ENCODE data around the gene BANP.

Gene BANP

DNA sequence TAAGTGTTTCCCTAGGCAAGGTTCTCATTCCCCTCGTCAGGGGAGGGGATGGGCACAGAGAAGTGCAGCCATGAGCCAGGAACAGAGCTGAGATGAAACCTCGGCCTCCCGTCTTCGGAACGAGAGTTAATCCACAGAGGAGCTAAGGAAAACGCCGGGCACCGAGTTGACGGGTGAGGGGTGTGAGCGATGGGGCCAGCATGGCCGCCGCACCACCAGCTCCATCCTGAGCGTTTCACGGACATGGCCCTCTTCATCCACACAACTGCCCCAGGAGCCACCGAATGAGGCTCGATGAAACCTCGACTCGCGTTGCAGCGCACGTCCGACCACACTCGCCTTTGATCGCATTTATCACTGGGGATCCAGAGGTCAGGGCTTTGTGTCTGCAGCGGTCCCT lies 36.4 kb upstream of the BANP start:
- Histone ChIP-seq H3K9ac (ENCODE audit: low read length) (no peak overlapping the region), H3K4me3 (ENCODE audit: insufficient read depth in 1 of 2, low read depth in 1 of 2, low read length in 2 of 2) (no peak overlapping the region), H2BK15ac (ENCODE audit: low read depth, poor library complexity, severe bottlenecking) (no peak overlapping the region), H2AFZ (ENCODE audit: low read depth, low read length) (no peak overlapping the region), H3K4ac (ENCODE audit: low read depth in 1 of 2, low read length in 2 of 2) (no peak overlapping the region), H3K36me3 (ENCODE audit: control insufficient read depth in 1 of 2, insufficient read depth in 2 of 2, low read depth in 1 of 2, low read length in 2 of 2) (no peaks in the 10 kb centered on the region), H3K79me1 (replicated peaks; ENCODE audit: low read length, poor library complexity, severe bottlenecking) (no peaks in the 10 kb centered on the region), H3K27me3 (ENCODE audit: control insufficient read depth in 1 of 2, insufficient read depth in 1 of 2, low read length in 2 of 2) (peaks cover 7 to 33% of the 10 kb centered on the region in 2 experiments), H4K8ac (ENCODE audit: low read length) (no peak overlapping the region), H3K27ac (ENCODE audit: low read length, poor library complexity, severe bottlenecking) (no peak overlapping the region), H2BK5ac (ENCODE audit: low read depth, low read length, poor library complexity, severe bottlenecking) (no peak overlapping the region), H3K14ac (ENCODE audit: low read length in 2 of 2) (no peak overlapping the region), H4K91ac (ENCODE audit: low read length) (no peak overlapping the region), H3K4me1 (ENCODE audit: control insufficient read depth, insufficient read depth, low read depth, low read length) (no peaks in the 10 kb centered on the region), H2AK5ac (ENCODE audit: low read length, severe bottlenecking) (no peak overlapping the region), H3K4me2 (ENCODE audit: low read length, poor library complexity, severe bottlenecking) (no peak overlapping the region), H3K18ac (ENCODE audit: low read depth in 1 of 2, low read length in 2 of 2) (no peak overlapping the region), H3K9me3 (ENCODE audit: control insufficient read depth, low read length) (no peaks in the 10 kb centered on the region), H3K23ac (ENCODE audit: low read length in 2 of 2) (no peak overlapping the region), H2BK12ac (ENCODE audit: low read length in 2 of 2) (no peak overlapping the region), H2BK120ac (ENCODE audit: low read depth, low read length) (no peak overlapping the region)
- WGBS = 89% methylated on average over 25 of the region's 25 CpGs
- no peak for DNase-seq

DNA sequence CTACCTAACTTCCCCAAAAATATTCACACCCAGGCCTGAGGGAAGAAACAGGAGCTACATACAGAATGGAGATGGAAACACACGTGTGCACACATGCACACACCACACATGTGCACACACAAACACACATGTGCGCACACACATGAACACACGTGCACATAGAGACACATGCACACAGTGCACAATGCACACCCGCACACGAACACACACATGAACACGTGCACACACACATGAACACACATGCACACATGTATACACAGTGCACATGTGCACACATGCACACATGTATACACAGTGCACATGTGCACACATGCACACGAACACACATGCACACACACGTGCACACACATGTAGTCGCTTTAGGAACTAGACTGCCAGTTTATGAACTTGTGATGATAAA lies 33.7 kb upstream of the BANP start:
- Histone ChIP-seq H2BK120ac (ENCODE audit: low read depth, low read length) (no peak overlapping the region), H3K4me2 (ENCODE audit: low read length, poor library complexity, severe bottlenecking) (no peak overlapping the region), H4K8ac (ENCODE audit: low read length) (no peak overlapping the region), H3K9ac (ENCODE audit: low read length) (peak overlapping the region; percentile 96), H2BK5ac (ENCODE audit: low read depth, low read length, poor library complexity, severe bottlenecking) (no peak overlapping the region), H3K14ac (ENCODE audit: low read length in 2 of 2) (no peak overlapping the region), H3K23ac (ENCODE audit: low read length in 2 of 2) (no peak overlapping the region), H3K4ac (ENCODE audit: low read depth in 1 of 2, low read length in 2 of 2) (no peak overlapping the region), H3K79me1 (replicated peaks; ENCODE audit: low read length, poor library complexity, severe bottlenecking) (no peaks in the 10 kb centered on the region), H4K91ac (ENCODE audit: low read length) (no peak overlapping the region), H3K36me3 (ENCODE audit: control insufficient read depth in 1 of 2, insufficient read depth in 2 of 2, low read depth in 1 of 2, low read length in 2 of 2) (no peaks in the 10 kb centered on the region), H2AFZ (ENCODE audit: low read depth, low read length) (no peak overlapping the region), H3K27me3 (ENCODE audit: control insufficient read depth in 1 of 2, insufficient read depth in 1 of 2, low read length in 2 of 2) (peaks cover 7 to 34% of the 10 kb centered on the region in 2 experiments), H3K9me3 (ENCODE audit: control insufficient read depth, low read length) (no peaks in the 10 kb centered on the region), H3K27ac (ENCODE audit: low read length, poor library complexity, severe bottlenecking) (no peak overlapping the region), H3K4me3 (ENCODE audit: insufficient read depth in 1 of 2, low read depth in 1 of 2, low read length in 2 of 2) (no peak overlapping the region), H3K18ac (ENCODE audit: low read depth in 1 of 2, low read length in 2 of 2) (no peak overlapping the region), H2BK12ac (ENCODE audit: low read length in 2 of 2) (no peak overlapping the region), H3K4me1 (ENCODE audit: control insufficient read depth, insufficient read depth, low read depth, low read length) (peaks cover 2% of the 10 kb centered on the region), H2BK15ac (ENCODE audit: low read depth, poor library complexity, severe bottlenecking) (no peak overlapping the region), H2AK5ac (ENCODE audit: low read length, severe bottlenecking) (no peak overlapping the region)
- WGBS = 78% methylated on average over 9 of the region's 9 CpGs
- no peak for DNase-seq

- H4K8ac ChIP-seq (ENCODE audit: low read length) = no peak overlapping the region
- H2BK12ac ChIP-seq (ENCODE audit: low read length in 2 of 2) = no peak overlapping the region
- H2BK15ac ChIP-seq (ENCODE audit: low read depth, poor library complexity, severe bottlenecking) = no peak overlapping the region
- H3K4me1 ChIP-seq (ENCODE audit: control insufficient read depth, insufficient read depth, low read depth, low read length) = peaks cover 4% of the 10 kb centered on the region
- H3K27ac ChIP-seq (ENCODE audit: low read length, poor library complexity, severe bottlenecking) = no peak overlapping the region
- H3K23ac ChIP-seq (ENCODE audit: low read length in 2 of 2) = no peak overlapping the region
- peaks cover 7 to 41% of the 10 kb centered on the region in 2 experiments for H3K27me3 ChIP-seq (ENCODE audit: control insufficient read depth in 1 of 2, insufficient read depth in 1 of 2, low read length in 2 of 2)
- WGBS = 93% methylated on average over 13 of the region's 13 CpGs
- peak overlapping the region in 1 of 2 experiments; percentile 75 for H3K4me3 ChIP-seq (ENCODE audit: insufficient read depth in 1 of 2, low read depth in 1 of 2, low read length in 2 of 2)
- no peak overlapping the region for H2AK5ac ChIP-seq (ENCODE audit: low read length, severe bottlenecking)
- no peak overlapping the region for H2BK120ac ChIP-seq (ENCODE audit: low read depth, low read length)
- H2BK5ac ChIP-seq (ENCODE audit: low read depth, low read length, poor library complexity, severe bottlenecking) = no peak overlapping the region
- no peak overlapping the region for H3K4ac ChIP-seq (ENCODE audit: low read depth in 1 of 2, low read length in 2 of 2)
- no peak overlapping the region for H3K18ac ChIP-seq (ENCODE audit: low read depth in 1 of 2, low read length in 2 of 2)
- no peak overlapping the region for H3K4me2 ChIP-seq (ENCODE audit: low read length, poor library complexity, severe bottlenecking)
- no peaks in the 10 kb centered on the region for H3K79me1 ChIP-seq (replicated peaks; ENCODE audit: low read length, poor library complexity, severe bottlenecking)
- H3K9me3 ChIP-seq (ENCODE audit: control insufficient read depth, low read length) = no peaks in the 10 kb centered on the region
- no peak for DNase-seq
- no peak overlapping the region for H2AFZ ChIP-seq (ENCODE audit: low read depth, low read length)
- no peak overlapping the region for H4K91ac ChIP-seq (ENCODE audit: low read length)
- peak overlapping the region; percentile 96 for H3K9ac ChIP-seq (ENCODE audit: low read length)
- no peak overlapping the region for H3K14ac ChIP-seq (ENCODE audit: low read length in 2 of 2)
- H3K36me3 ChIP-seq (ENCODE audit: control insufficient read depth in 1 of 2, insufficient read depth in 2 of 2, low read depth in 1 of 2, low read length in 2 of 2) = no peaks in the 10 kb centered on the region
Observed at GRCh38 chr16:87918338-87918737, 32.9 kb upstream of the BANP start.

DNA sequence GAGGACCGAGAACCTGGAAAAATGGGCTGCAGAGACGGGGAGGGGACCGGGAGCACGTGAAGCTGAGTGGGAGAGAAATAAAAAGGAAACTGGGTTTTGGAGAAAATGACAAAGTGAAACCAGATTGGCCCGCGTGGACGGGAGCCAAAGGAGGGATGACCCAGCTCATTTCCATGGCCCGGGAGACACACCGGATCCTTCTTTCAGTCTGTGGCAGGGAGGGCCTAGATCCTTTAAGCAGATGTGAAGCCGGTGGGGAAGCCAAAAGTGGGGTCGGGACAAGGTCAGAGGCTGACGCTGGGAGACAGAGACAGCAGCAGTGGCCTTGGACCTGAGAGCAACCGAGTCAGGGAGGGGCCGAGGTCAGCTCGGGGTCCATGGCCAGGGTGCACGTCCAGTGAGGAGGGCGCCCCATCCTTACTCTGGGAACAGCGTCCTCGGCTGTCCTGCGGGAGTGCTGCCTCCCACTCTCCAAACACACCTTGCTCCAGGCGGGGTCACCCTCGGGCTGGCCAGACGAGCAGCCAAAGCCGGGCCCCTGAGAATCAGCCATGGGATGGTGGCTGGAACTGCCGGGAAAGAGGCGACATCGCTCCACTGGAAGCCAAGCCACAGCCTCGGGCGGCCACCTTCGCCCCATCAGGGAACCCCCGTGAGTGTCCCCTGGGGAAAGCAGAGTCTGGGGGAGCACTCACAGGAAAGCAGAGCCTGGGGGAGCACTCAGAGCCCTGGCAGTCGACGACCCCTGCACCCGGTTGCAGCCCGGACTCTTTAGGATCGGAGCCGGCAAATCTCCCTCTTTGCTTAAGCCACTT lies 32.2 kb upstream of the BANP start:
- 86% methylated on average over 37 of the region's 37 CpGs for WGBS
- H3K79me1 ChIP-seq (replicated peaks; ENCODE audit: low read length, poor library complexity, severe bottlenecking) = no peaks in the 10 kb centered on the region

More for the DNA sequence above, 32.2 kb upstream of the BANP start:
- H3K9me3 ChIP-seq (ENCODE audit: control insufficient read depth, low read length) = no peaks in the 10 kb centered on the region
- H3K36me3 ChIP-seq (ENCODE audit: control insufficient read depth in 1 of 2, insufficient read depth in 2 of 2, low read depth in 1 of 2, low read length in 2 of 2) = no peaks in the 10 kb centered on the region
- no peak overlapping the region for H3K4ac ChIP-seq (ENCODE audit: low read depth in 1 of 2, low read length in 2 of 2)
- H3K18ac ChIP-seq (ENCODE audit: low read depth in 1 of 2, low read length in 2 of 2) = no peak overlapping the region
- peak overlapping the region in 1 of 2 experiments; percentile 14 for H3K14ac ChIP-seq (ENCODE audit: low read length in 2 of 2)
- H2BK120ac ChIP-seq (ENCODE audit: low read depth, low read length) = no peak overlapping the region
- H3K9ac ChIP-seq (ENCODE audit: low read length) = peak overlapping the region; percentile 96
- H3K27me3 ChIP-seq (ENCODE audit: control insufficient read depth in 1 of 2, insufficient read depth in 1 of 2, low read length in 2 of 2) = peaks cover 3 to 40% of the 10 kb centered on the region in 2 experiments
- H2AFZ ChIP-seq (ENCODE audit: low read depth, low read length) = no peak overlapping the region
- peaks cover 6% of the 10 kb centered on the region for H3K4me1 ChIP-seq (ENCODE audit: control insufficient read depth, insufficient read depth, low read depth, low read length)
- H3K27ac ChIP-seq (ENCODE audit: low read length, poor library complexity, severe bottlenecking) = no peak overlapping the region
- DNase-seq = no peak
- no peak overlapping the region for H2BK12ac ChIP-seq (ENCODE audit: low read length in 2 of 2)
- H3K23ac ChIP-seq (ENCODE audit: low read length in 2 of 2) = no peak overlapping the region
- no peak overlapping the region for H4K8ac ChIP-seq (ENCODE audit: low read length)
- peak overlapping the region in 1 of 2 experiments; percentile 75 for H3K4me3 ChIP-seq (ENCODE audit: insufficient read depth in 1 of 2, low read depth in 1 of 2, low read length in 2 of 2)
- no peak overlapping the region for H4K91ac ChIP-seq (ENCODE audit: low read length)
- no peak overlapping the region for H2BK15ac ChIP-seq (ENCODE audit: low read depth, poor library complexity, severe bottlenecking)
- H3K4me2 ChIP-seq (ENCODE audit: low read length, poor library complexity, severe bottlenecking) = no peak overlapping the region
- no peak overlapping the region for H2BK5ac ChIP-seq (ENCODE audit: low read depth, low read length, poor library complexity, severe bottlenecking)
- no peak overlapping the region for H2AK5ac ChIP-seq (ENCODE audit: low read length, severe bottlenecking)

Measured in mesenchymal stem cell (in vitro differentiated cells and primary cell).